Transverse colon (tissue), 3 donors: ENCODE results near the gene RGL3.

ENCODE experiments used
- EP300 ChIP-seq: sonication (generic); formaldehyde crosslinking; IDR thresholded peaks from one replicate; pipeline ENCODE4 v1.6.1; 2017; ENCODE audit warnings: antibody characterized with exemption, low read depth
- TF ChIP-seq, protein P1 (sequence below), 5 experiments: fragments of 200-600 bp in 3 of 5; fragments of 450-650 bp in 2 of 5; sonication (generic) in 3 of 5; IDR thresholded peaks; 1 replicate in 2 of 5; 2 replicates in 3 of 5; pipeline ENCODE4 v1.5.1; 2016 to 2017; ENCODE audit warnings: antibody characterized with exemption in 5 of 5, inconsistent platforms in 3 of 5, mild to moderate bottlenecking in 2 of 5, moderate library complexity in 1 of 5

DNA sequence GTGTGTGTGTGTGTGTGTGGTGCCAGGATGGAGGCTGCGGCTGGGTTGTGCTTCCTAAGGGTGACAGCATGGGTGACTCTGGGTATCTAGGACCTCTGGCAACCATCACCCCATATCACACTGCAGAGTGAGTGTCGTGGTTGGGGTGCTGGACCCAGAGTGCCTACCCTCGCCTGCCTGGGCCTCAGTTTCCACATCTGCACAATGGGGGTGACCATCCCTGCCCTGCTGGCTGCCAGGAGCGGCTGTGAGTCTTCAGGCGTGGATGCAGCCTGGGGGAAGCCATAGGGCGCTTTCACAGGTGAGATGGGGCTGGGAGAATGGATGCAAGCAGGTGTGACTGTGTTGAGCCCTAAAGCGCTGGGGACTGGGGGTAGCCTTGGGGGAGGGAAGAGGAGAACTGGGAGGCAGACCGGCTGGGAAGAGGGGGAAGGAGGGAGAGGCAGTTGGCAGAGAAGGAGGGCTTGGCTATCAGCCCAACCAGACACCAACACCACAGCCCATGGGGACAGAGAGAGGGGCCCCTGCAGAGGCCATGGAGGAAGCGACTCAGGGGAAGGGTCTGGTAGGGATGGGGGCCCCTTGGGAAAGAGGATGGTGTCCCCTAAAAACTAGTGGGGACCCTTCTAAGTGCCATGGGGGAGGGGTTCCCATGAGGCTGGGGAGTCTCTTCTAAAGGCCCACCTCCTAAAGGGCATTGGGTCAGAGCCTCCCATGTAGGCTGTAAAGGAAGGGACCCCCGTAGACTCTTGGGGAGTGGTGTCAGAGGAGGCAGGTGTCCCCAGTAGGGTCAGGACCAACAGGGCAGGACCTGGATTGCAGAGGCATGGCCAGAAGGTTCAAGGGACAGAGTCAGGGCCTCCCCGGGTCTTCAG lies 62.2 kb downstream of the RGL3 start:
- TF ChIP-seq, protein P1, sequence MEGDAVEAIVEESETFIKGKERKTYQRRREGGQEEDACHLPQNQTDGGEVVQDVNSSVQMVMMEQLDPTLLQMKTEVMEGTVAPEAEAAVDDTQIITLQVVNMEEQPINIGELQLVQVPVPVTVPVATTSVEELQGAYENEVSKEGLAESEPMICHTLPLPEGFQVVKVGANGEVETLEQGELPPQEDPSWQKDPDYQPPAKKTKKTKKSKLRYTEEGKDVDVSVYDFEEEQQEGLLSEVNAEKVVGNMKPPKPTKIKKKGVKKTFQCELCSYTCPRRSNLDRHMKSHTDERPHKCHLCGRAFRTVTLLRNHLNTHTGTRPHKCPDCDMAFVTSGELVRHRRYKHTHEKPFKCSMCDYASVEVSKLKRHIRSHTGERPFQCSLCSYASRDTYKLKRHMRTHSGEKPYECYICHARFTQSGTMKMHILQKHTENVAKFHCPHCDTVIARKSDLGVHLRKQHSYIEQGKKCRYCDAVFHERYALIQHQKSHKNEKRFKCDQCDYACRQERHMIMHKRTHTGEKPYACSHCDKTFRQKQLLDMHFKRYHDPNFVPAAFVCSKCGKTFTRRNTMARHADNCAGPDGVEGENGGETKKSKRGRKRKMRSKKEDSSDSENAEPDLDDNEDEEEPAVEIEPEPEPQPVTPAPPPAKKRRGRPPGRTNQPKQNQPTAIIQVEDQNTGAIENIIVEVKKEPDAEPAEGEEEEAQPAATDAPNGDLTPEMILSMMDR (IDR thresholded peaks at IDR 0.05): no peak
- TF ChIP-seq EP300: no peak
